ENCODE measurements around the gene SLC44A1.

The SLC44A1 gene

DNA sequence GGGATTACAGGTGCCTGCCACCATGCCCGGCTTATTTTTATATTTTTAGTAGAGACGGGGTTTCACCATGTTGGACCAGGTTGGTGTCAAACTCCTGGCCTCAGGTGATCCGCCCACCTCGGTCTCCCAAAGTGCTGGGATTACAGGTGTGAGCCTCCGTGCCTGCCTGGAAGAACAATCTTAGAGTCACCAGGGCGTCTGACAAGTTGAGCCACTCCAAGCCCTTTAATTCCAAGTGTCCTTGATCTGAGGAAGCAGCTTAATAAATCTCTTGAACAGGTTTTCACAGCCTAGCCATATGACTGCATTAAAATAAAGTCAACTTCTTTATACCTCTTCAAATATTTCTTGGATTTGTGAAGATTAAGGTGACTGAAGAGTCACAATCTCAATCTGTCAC, 31.5 kb downstream of the SLC44A1 start:
- no peak for DNase-seq

DNA sequence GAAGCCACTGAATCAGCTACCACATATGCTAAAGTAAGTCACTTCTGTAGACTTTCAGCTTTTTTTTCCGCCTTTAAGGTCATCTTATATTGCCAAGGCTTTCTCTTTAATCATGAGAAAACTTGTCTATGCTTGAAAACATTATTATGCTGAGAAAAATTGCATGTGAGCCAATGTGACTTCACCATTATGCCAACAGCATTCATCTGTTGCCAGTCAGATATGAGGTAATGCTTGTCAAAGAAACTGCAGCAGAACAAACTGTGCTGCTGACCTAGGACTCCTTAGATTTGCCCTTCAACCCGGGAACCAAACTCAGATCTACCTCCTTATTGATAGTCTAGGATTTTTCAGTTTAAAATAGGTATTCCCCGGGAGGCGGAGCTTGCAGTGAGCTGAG, 34.3 kb downstream of the SLC44A1 start:
- DNase-seq, result peak; percentile 42

- no peak for DNase-seq
These were observed 36.2 kb downstream of the SLC44A1 start for GRCh38 chr9:105280691-105281090.

- DNase-seq, result no peak
These were observed 36.8 kb downstream of the SLC44A1 start for GRCh38 chr9:105281272-105281671.

- no peak for DNase-seq
These were observed 37.5 kb downstream of the SLC44A1 start for GRCh38 chr9:105281926-105282325.

- DNase-seq, result no peak
These were observed 38.6 kb downstream of the SLC44A1 start for GRCh38 chr9:105282870-105283621.

DNA sequence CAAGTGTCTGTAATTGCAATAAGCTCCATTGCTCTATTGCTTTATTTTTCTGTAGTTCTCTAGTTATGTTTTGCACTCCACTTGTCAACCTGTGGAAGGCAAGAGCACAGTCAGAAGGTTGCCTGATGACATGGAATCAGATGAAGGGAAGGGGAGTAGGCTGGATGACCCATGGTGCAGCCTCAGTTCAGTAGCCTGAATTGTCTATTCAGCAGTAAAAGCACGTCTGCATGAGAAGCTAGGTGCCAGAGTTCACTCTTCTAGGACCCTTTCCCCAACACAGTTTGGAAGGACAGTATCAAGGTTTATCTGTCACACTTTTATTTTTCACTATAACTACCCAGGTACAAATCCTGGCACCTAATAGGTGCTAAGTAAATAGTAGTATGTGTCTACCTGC, 39.3 kb downstream of the SLC44A1 start:
- DNase-seq, result no peak

- no peak for DNase-seq
These were observed 40.0 kb downstream of the SLC44A1 start for GRCh38 chr9:105284463-105284862.

DNA sequence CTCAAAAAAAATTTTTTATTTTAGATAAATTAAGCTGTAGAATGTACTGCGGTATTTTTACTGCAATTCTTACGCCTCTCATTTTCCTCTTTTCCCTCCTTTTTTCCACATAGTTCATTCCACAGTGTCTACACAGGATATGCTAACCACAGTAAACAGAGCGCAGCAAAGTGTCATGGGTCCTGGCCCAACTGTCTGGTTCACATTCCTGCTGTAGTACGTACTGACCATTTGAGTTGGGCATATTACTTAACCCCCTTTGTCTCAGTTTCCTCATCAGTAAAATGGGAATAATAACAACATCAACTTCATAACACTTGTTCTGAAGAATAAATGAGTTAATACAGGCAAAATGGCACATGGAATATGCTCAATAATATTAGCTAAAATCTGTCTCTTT, 41.6 kb downstream of the SLC44A1 start:
- DNase-seq, result no peak

DNA sequence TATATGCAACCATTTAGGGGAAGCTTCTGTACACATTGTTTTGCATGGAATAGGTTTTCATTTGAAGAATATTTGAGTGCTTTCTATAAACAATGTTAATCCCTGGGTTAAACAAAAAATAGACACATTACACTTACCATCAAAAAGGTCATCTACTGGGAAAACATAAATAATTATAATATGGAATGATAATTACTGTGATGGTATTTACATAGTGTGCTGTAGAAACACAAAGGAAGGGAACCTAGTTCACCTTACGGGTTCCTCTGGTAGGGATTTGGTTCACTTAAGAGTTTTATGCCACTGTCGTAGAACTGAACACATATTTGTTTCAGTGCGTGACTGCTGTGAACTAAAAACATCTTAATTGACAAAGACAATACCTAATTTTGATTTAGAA, 44.9 kb downstream of the SLC44A1 start:
- DNase-seq, result no peak

DNA sequence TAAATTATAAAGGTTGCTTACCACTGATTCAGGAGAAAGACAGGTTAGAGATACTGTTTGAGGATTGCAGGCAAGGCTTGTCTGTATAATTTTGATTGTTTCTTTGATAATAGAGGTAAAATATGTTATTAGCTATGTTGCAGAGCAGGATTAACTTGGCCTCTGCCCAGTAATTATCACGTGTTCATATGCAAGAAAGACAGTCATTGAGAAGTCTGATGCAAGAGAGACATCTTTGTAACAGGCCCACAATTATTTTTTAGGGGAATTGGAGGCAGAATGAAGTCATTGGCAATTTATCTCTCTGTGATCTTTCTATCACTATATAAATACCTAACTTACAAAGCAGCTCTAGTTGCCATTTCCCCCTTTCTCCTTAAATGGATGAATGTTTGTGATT, 46.0 kb downstream of the SLC44A1 start:
- DNase-seq, result no peak

GRCh38 chr9:105290954-105291353, 46.5 kb downstream of the SLC44A1 start:
- no peak for DNase-seq

- no peak for DNase-seq
These were observed 47.0 kb downstream of the SLC44A1 start for GRCh38 chr9:105291422-105291859.

GRCh38 chr9:105291938-105292337, 47.5 kb downstream of the SLC44A1 start:
- DNase-seq, result no peak

GRCh38 chr9:105293408-105293807, 49.0 kb downstream of the SLC44A1 start:
- no peak for DNase-seq

DNA sequence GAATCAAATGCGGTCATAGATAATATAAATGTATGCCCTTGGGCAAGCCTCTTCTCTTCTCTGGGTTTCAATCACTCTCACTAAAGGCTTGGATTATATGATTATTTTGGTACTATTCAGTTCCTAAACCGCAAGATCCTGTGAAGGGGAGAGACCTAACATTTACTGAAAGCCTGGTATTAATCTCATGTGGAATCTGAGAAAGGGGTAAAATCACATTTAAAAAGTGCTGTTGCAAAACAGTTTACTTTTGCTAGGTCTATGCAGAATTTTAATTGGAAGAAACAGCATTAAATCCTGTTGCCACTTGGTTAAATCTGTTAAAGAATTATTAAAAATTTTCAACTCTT, 50.7 kb downstream of the SLC44A1 start:
- DNase-seq, result no peak

DNA sequence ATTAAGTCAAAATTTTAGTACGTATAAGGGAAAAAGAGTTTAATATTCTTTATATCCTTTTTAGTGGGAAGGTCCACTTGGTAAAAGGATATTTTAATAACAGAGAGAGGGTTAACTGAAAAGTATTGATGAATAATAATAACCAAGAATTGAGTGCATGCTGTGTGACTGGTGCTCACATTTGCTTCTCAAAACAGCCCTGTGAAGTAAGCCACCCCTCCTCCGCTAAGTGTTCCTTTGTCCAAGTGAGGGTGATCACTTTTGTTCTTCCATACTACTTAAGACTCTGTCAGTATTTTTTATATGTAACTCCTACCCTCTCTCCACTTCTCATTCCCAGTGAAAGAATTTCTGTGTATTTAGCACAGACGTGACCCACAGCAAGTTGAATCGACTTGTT, 51.5 kb downstream of the SLC44A1 start:
- no peak for DNase-seq

GRCh38 chr9:105296445-105296844, 52.0 kb downstream of the SLC44A1 start:
- DNase-seq, result no peak

- no peak for DNase-seq
These were observed 52.4 kb downstream of the SLC44A1 start for GRCh38 chr9:105296877-105297287.

GRCh38 chr9:105297442-105298075, 53.1 kb downstream of the SLC44A1 start:
- no peak for DNase-seq

- no peak for DNase-seq
These were observed 54.9 kb downstream of the SLC44A1 start for GRCh38 chr9:105299190-105299854.

- DNase-seq, result no peak
These were observed 58.3 kb downstream of the SLC44A1 start for GRCh38 chr9:105302728-105303127.

- DNase-seq, result no peak
These were observed 61.4 kb downstream of the SLC44A1 start for GRCh38 chr9:105305856-105306255.

All from NCI-H446 treated with DMSO at 0.1 percent for 48 hours (cell line).